GM12874 (cell line): Measurements from ENCODE around the gene UBALD1.

Experiments used
- TF ChIP-seq, protein P1 (sequence below): IDR thresholded peaks from 2 replicates; pipeline ENCODE4 v1.5.1; 2011; ENCODE audit warnings: low read depth, mild to moderate bottlenecking, control low read depth, low read length, moderate library complexity; ENCODE audit not compliant: insufficient read depth

The UBALD1 gene

DNA sequence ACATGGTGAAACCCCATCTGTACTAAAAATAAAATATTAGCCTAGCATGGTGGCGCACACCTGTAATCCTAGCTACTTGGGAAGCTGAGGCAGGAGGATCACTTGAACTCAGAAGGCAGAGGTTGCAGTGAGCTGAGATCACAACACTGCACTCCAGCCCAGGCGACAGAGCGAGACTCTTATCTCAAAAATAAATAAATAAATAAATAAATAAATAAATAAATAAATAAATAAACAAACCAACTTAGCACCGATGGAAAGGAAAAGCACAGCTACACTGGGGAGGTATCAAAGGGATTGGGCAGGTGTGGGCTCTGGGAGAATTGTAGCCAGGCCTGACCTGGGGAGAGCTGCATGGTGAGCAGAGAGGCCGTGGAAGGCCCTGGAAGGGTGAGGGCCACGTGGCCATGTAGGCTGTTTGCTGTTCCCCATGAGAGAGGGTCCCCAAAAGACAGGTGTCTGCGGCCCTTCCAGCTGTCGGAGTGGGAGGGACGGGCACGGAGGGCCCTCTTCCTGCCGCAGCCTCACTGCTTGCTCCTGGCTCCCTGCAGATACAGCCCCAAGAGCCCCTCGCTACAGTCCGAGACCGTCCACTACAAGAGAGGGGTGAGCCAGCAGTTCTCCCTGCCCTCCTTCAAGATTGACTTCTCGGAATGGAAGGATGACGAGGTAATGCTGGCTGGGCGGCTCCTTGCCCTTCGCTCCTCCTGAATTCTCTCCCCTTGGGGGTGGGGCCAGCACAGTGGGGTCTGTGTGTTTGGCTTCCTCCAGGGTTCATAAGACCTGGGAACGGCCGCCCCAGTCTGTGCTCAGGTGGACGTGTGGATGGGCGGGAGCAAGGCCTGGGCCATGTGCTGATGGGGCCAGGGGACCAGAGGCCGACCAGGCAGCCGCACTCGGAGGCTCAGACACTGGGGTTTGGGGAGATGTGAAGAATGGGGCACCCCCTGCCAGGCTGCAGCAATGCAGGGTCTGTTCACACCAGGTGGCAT is 42.3 kb upstream of the UBALD1 start:
- TF ChIP-seq, protein P1, sequence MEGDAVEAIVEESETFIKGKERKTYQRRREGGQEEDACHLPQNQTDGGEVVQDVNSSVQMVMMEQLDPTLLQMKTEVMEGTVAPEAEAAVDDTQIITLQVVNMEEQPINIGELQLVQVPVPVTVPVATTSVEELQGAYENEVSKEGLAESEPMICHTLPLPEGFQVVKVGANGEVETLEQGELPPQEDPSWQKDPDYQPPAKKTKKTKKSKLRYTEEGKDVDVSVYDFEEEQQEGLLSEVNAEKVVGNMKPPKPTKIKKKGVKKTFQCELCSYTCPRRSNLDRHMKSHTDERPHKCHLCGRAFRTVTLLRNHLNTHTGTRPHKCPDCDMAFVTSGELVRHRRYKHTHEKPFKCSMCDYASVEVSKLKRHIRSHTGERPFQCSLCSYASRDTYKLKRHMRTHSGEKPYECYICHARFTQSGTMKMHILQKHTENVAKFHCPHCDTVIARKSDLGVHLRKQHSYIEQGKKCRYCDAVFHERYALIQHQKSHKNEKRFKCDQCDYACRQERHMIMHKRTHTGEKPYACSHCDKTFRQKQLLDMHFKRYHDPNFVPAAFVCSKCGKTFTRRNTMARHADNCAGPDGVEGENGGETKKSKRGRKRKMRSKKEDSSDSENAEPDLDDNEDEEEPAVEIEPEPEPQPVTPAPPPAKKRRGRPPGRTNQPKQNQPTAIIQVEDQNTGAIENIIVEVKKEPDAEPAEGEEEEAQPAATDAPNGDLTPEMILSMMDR: no peak

DNA sequence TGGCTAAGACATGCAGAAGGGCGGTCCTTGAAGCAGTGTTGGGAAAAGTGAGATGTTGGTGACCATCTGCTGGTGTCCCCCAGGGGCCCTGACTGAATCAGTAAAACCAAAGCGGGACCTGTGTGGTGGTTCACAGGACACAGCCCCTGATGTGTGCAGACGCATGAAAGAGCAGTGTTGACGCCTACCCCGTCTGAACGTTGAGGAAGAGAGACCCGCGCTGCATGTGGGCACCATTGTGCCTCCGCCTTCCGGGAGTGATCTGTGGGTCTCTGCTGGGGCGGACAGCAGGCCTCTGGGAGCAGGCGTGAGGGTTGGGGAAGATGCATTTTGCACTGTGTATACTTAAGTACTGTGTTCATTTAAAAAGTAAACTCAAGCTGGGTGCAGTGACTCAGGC is 41.5 kb upstream of the UBALD1 start:
- TF ChIP-seq, protein P1: no peak

DNA sequence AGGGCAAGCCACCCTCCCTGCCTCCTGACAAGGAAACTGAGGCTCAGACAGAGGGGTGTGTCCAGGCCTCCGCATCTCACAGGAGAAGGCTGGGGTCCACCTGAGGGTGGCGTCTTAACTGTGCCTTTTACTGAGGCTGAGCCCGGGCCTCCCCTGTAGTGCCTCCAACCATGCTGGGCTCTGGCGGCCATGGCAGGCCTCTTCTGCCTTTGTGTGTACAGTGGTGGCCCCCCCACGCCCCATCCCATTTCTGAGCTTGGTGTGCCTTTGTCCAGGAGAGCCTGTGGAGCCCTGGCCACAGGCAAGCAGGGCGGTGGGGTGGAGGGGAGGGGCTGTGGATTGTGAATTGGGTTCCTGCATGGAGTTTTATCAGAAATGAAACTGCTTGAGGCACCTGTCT is 41.1 kb upstream of the UBALD1 start:
- TF ChIP-seq, protein P1: no peak

DNA sequence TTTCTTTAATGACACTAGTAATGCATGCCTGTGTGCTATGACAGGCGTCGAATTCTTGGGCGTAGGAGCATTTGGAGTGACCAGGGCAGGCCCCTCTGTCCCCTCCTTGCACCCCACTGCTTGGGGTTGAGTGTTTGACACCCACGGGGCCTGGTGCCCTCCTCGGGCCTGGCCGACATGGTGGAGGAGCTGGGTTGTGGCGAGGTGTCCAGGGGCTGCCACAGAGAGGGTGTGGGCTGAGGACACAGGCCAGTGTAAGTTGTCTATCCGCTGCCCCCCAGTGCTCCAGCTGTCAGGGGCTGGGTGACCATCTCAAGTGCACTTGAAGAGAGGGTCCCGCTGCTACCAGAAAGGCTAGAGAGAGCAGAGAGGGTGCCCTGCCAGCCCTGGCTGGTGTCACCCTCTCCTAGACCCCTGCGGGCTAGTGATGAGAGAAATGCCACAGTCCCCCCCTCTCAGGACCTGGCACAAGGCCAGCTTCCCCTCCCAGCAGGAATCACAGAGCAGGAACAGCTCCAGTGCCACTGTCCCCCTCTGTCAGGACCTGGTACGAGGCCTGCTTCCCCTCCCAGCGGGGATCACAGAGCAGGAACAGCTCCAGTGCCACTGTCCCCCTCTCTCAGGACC is 40.4 kb upstream of the UBALD1 start:
- TF ChIP-seq, protein P1: no peak

DNA sequence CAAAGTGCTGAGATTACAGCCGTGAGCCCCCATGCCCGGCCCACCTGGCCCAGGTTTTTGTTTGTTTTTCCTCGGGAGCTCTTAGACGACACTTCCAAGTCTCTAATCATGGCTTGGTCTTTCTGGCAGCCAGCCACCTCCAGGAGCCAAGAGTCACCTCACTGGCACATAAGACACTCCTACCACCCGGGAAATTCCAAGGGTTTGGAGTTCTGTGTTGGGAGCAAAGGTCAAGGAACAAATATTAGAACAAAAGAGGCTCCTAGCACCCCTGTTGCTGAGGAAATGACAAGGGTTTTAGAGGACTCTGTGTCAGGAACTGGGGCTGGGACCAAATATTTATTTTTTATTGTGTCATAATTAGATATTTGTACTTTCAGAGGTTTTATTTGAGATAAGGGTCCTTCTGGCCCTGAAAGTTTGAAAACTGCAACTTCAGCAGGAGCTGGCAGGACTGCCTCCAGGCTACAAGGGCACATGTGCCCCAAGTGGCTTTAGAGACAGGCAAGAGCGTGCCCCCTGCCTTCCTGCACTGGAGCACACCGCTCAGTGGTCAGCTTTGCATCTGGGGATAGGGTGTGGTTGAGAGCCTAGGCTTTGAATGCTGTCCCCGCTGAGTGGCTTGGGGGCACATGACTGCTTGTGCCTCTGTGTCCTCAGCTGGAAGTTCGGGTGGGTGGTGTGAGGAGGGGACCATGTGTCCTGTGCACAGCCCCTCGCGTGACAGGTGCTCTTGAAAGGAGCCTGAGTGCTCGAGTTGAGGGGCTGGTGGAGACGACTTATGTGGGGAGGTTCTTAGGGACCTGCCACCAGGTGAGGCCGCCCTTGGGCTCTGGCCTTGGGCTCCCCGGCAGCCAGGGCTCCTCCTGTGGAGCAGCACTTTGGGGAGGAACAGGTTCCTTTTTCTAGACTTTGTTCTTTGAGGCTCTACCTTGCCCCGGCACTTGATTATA is 39.6 kb upstream of the UBALD1 start:
- TF ChIP-seq, protein P1: no peak

DNA sequence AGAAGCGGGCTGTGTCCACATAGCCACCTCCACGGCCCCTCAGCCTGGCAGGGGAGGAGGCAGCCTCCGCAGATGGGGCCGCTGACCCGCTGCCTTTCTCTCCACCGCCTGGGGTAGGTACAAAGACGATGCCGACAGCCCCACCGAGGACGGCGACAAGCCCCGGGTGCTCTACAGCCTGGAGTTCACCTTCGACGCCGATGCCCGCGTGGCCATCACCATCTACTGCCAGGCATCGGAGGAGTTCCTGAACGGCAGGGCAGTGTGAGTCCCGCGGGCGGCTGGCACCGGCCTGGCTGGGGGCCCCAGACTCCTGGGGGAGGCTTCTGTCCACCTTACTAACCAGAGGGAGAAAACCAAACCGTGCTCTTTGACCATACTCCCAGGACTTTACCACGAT is 37.9 kb upstream of the UBALD1 start:
- TF ChIP-seq, protein P1: no peak
